ENCODE measurements around the gene KREMEN1.

GRCh38 chr22:29072979-29073617 lies at the start of gene KREMEN1:
- TF ChIP-seq CTCF (conservative IDR thresholded peaks at IDR 0.05; ENCODE audit: low read depth, low read length), result no peak
- no peak for TF ChIP-seq EZH2phosphoT487 (IDR thresholded peaks at IDR 0.05; ENCODE audit: borderline replicate concordance, low read length)
- no peak for TF ChIP-seq EZH2 (IDR thresholded peaks at IDR 0.05; ENCODE audit: low read length, unreplicated experiment)

Measured in PC-3 (cell line).